HG02623 (cell line): ENCODE results near the gene TRNAU1AP.
"Not testable (repeated sequence)": the region's sequence is repeated elsewhere in the genome, so short reads cannot be mapped to it uniquely, and the experiment has no call there.

Source experiments
- ATAC-seq: cut with Tn5 transposase; IDR thresholded peaks from one replicate; pipeline ENCODE4 v1.9.1; 2021; ENCODE audit warnings: moderate library complexity; ENCODE audit not compliant: unreplicated experiment

TRNAU1AP gene

GRCh38 chr1:28521502-28522164 lies 31.3 kb upstream of the TRNAU1AP start:
- ATAC-seq, result no peak

- ATAC-seq, result not testable (repeated sequence)
These were observed 30.3 kb upstream of the TRNAU1AP start for GRCh38 chr1:28522537-28522936.

- ATAC-seq, result not testable (repeated sequence)
These were observed 27.8 kb upstream of the TRNAU1AP start for GRCh38 chr1:28525002-28525642.

GRCh38 chr1:28526886-28527285 lies 26.0 kb upstream of the TRNAU1AP start:
- no peak for ATAC-seq

GRCh38 chr1:28530456-28530855 lies 22.4 kb upstream of the TRNAU1AP start:
- ATAC-seq, result no peak

- no peak for ATAC-seq
These were observed 18.2 kb upstream of the TRNAU1AP start for GRCh38 chr1:28534671-28535070.

GRCh38 chr1:28535180-28535579 lies 17.7 kb upstream of the TRNAU1AP start:
- ATAC-seq, result no peak

GRCh38 chr1:28537457-28538199 lies 15.3 kb upstream of the TRNAU1AP start:
- no peak for ATAC-seq

- ATAC-seq, result no peak
These were observed 14.6 kb upstream of the TRNAU1AP start for GRCh38 chr1:28538286-28538685.

GRCh38 chr1:28540651-28541050 lies 12.2 kb upstream of the TRNAU1AP start:
- ATAC-seq, result no peak

- not testable (repeated sequence) for ATAC-seq
These were observed 11.4 kb upstream of the TRNAU1AP start for GRCh38 chr1:28541414-28542015.

- ATAC-seq, result no peak
These were observed 7.6 kb upstream of the TRNAU1AP start for GRCh38 chr1:28545246-28545628.

GRCh38 chr1:28548318-28548717 lies 4.6 kb upstream of the TRNAU1AP start:
- ATAC-seq, result no peak

- no peak for ATAC-seq
These were observed 1.5 kb upstream of the TRNAU1AP start for GRCh38 chr1:28551381-28551780.

- no peak for ATAC-seq
These were observed 8.0 kb downstream of the TRNAU1AP start for GRCh38 chr1:28560886-28561285.

GRCh38 chr1:28564310-28564709 lies 11.4 kb downstream of the TRNAU1AP start:
- ATAC-seq, result no peak

GRCh38 chr1:28565040-28565439 lies 12.2 kb downstream of the TRNAU1AP start:
- ATAC-seq, result no peak

- ATAC-seq, result no peak
These were observed 12.8 kb downstream of the TRNAU1AP start for GRCh38 chr1:28565726-28566125.

- no peak for ATAC-seq
These were observed 14.0 kb downstream of the TRNAU1AP start for GRCh38 chr1:28566931-28567330.

- no peak for ATAC-seq
These were observed 19.0 kb downstream of the TRNAU1AP start for GRCh38 chr1:28571911-28572310.

GRCh38 chr1:28572891-28573290 lies 20.0 kb downstream of the TRNAU1AP start:
- ATAC-seq, result not testable (repeated sequence)

- no peak for ATAC-seq
These were observed 20.7 kb downstream of the TRNAU1AP start for GRCh38 chr1:28573564-28573963.
